GM18858 (cell line): ENCODE data around the gene C6orf58.
"Not testable (repeated sequence)": the region's sequence is repeated elsewhere in the genome, so short reads cannot be mapped to it uniquely, and the experiment has no call there.

Experiments used
- ATAC-seq: cut with Tn5 transposase; IDR thresholded peaks from one replicate; pipeline ENCODE4 v1.9.1; 2021; ENCODE audit not compliant: unreplicated experiment

Gene C6orf58

GRCh38 chr6:127589135-127589534 is 12.2 kb downstream of the C6orf58 start:
- ATAC-seq: no peak

- no peak for ATAC-seq
Measured at GRCh38 chr6:127590344-127590743, 13.4 kb downstream of the C6orf58 start.

- ATAC-seq: no peak
Measured at GRCh38 chr6:127592964-127593363, 16.0 kb downstream of the C6orf58 start.

GRCh38 chr6:127593456-127593855 is 16.5 kb downstream of the C6orf58 start:
- ATAC-seq: not testable (repeated sequence)

DNA sequence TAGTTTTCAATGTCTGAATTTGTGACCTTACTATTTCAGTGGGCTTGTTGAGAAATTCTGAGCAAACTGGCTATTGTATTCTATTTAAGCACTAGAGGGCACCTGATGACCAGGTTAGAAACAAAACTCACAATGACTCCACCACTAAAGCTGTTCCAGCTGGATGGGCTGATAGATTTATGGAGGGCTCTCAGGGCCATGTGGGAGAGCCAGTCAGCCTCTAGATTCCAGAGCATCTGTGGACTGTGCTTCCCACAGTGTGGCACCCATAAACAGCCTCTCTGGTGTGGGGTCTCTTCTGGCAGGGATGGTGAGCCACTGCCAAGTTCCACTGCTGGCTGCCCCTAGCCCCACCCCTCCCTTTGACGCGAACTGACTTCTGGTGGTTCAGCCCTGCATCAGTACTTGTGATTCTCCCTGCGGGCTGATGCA is 29.2 kb downstream of the C6orf58 start:
- ATAC-seq: no peak

DNA sequence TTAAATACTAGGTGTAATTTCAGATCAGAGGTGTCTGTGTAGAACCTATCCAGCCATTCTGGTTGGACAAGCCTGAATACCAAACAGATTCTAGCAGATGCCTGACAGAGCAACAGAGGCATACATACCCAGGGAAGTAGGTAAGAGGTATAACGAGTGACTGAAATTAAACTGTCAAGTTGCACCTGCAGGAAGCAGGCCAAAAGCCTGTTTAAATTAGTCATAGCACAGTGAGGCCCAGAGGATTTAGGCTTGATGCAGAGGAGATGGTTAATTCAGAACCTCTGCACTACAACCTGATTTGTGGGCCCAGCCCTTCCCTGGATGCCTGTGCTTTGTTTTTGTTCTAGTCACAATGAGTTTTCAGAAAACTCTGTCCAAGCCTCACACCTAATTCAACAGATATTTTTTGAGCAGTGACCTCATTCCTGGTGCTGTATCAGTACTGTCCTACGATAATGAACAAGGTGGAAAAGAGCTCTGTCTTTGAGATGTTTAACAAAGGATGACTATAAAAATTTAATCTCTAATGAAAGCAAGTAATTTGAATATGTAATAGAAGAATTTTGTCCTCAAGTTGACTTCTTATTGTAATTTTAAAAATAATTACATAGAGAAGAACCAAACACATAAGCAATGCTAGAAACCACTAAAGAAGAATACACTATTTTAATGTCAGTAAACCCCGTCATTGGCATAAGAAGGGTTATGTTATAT is 31.7 kb downstream of the C6orf58 start:
- no peak for ATAC-seq

DNA sequence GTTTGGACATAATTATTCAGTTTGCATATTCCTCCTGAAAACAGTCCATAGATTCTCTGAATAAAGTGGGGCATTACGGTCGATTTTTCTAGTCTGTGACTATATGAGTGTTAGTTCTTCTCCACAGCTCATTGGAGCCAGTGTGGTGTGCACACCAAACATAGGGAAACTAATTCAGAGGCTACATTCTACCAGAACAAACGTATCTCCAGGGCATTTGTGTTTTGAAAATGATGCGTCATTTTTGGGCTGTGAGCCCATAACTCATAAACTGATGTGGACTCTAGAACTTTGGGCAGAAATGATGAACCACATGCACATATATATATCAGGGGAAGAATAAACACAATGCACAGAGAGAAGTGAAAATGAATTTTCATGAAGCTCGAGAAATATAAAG is 41.8 kb downstream of the C6orf58 start:
- ATAC-seq: no peak

DNA sequence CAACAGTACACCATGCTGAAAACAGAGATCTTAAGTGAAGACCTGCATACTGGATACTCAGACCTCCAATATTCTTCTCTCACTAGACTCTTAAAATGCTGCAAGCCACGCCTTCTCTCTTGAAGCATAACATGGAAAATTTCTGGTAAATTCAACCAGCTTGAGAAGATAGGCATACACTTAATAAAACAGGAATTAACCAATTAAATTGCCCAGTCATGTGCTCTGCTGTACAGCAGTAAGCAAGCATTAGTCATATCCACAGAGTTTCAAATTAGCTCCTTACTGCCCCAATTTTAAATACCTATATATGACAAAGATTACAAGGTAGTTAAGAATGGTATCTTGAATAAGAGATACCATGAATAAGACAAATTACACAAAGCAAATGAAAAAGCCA is 53.8 kb downstream of the C6orf58 start:
- no peak for ATAC-seq

DNA sequence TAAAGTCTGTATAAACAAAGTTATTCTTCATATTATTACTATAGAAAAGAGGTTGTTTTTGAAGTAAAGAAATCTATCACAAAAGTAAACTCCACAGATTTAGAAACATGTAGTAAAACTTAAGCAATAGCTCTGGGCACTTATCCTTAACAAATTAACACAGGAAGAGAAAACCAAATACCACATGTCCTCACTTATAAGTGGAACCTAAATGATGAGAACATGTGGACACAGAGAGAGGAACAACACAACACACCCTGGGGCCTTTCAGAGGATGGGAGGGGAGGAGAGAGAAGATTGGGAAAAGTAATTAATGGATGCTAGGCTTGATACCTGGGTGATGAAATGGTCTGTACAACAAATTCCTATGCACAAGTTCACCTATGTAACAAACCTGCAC is 57.2 kb downstream of the C6orf58 start:
- no peak for ATAC-seq

- ATAC-seq: no peak
Measured at GRCh38 chr6:127635091-127635490, 58.1 kb downstream of the C6orf58 start.

DNA sequence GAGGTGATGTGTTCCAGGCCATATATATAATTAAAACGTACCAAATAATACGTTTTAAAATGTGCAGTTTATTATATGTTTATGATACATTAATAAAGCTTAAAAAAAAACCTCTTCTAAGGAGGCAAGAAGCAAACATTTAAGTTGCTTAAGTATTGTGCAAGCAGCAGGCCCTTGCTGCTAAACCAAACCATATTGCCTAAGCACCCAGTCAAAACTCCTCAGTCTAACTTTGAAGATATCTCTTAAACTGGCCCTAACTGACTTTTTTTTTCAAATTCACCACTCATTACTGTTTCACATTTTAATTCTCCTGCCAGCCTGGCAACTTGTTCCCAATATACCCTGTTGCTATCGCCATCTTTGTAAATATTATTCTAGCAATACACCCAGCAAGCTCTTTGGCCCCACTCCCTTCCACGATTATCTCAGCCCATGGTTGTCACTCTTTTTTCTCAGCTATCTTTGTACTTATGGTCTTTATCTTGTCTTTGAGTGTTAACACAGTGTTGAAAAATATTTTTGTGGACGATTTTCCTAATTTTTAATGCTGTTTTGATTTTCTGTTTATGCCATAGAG is 60.9 kb downstream of the C6orf58 start:
- no peak for ATAC-seq
